Posterior vena cava (tissue), 2 donors: ENCODE measurements around the gene HMGB1. TPM values are rescaled to one million over a fixed set of nuclear protein-coding genes. Genes with fewer than 3 reads are reported as not detected.
"Not testable (repeated sequence)": the region's sequence is repeated elsewhere in the genome, so short reads cannot be mapped to it uniquely, and the experiment has no call there.

ENCODE experiments used
- DNase-seq: peaks from one replicate; pipeline ENCODE4 v3.0.0-alpha.2; 2020; ENCODE audit warnings: low spot score
- intact Hi-C, 2 donors: fragments of 100-400 bp; cut with DNase I; formaldehyde crosslinking; loops; one replicate each; pipeline versions ENCODE4 v1.14.1 to v1.14.2; 2022 to 2023
- total RNA-seq, 2 donors: library from RNA; stranded (reverse); fragmentation: NEBNext Ultra II Directional; extraction: Animal tissue kit (Norgen Biotek cat#: 25700); gene quantifications; one replicate each; pipeline ENCODE4 v1.2.1, GENCODE V29; 2021
- donor health status: DM: yes; HTN: yes; CAD: no.
- donor health status: DM: yes; HTN: yes; CAD: no.

HMGB1 gene
- total RNA-seq, 2 donors from 2014 or later, result 241 to 254 TPM

GRCh38 chr13:30477346-30478195 lies 11.8 kb upstream of the HMGB1 start:
- DNase-seq, result no peak
- intact Hi-C loops, result no loop called here

- DNase-seq, result no peak
- intact Hi-C loops, result no loop called here
These were observed 7.9 kb upstream of the HMGB1 start for GRCh38 chr13:30473675-30474074.

GRCh38 chr13:30466841-30467252 lies 1.1 kb upstream of the HMGB1 start:
- intact Hi-C loops, result loop anchor here in 1 of 2 donors (10.0 kb wide), 1 partner anchor 338 kb away; no protein-coding TSS in a partner anchor
- no peak for DNase-seq

GRCh38 chr13:30466358-30466714 lies 600 bp upstream of the HMGB1 start:
- intact Hi-C loops, result loop anchor here in 1 of 2 donors (10.0 kb wide), 1 partner anchor 338 kb away; no protein-coding TSS in a partner anchor
- no peak for DNase-seq

- DNase-seq, result no peak
- intact Hi-C loops, result loop anchor here (2.0 to 10.0 kb wide), 2 partner anchors 152 to 340 kb away; partner anchors contain the start of gene USPL1 (in 1 of the 2)
These were observed 468 bp downstream of the HMGB1 start for GRCh38 chr13:30465343-30465592.

GRCh38 chr13:30464496-30465342 lies 1.0 kb downstream of the HMGB1 start:
- intact Hi-C loops, result loop anchor here (2.0 to 10.0 kb wide), 3 partner anchors 152 to 340 kb away; partner anchors contain the start of gene USPL1 (in 1 of the 2)
- peak; percentile 92 for DNase-seq

- DNase-seq, result peak; percentile 89
- intact Hi-C loops, result loop anchor here (2.0 to 10.0 kb wide), 3 partner anchors 153 to 341 kb away; partner anchors contain the start of gene USPL1 (in 1 of the 2)
These were observed 1.8 kb downstream of the HMGB1 start for GRCh38 chr13:30463787-30464495.

GRCh38 chr13:30461279-30462066 lies 4.3 kb downstream of the HMGB1 start:
- intact Hi-C loops, result loop anchor here (5.0 to 10.0 kb wide), 2 partner anchors 329 to 343 kb away; no protein-coding TSS in a partner anchor

GRCh38 chr13:30457306-30457891 lies 8.3 kb downstream of the HMGB1 start:
- intact Hi-C loops, result no loop called here
- no peak for DNase-seq

More at GRCh38 chr13:30461279-30462066, 4.3 kb downstream of the HMGB1 start:
- DNase-seq, result not testable (repeated sequence)

GRCh38 chr13:30456290-30456689 lies 9.4 kb downstream of the HMGB1 start:
- DNase-seq, result no peak
- intact Hi-C loops, result no loop called here

- DNase-seq, result no peak
- intact Hi-C loops, result no loop called here
These were observed 10.7 kb downstream of the HMGB1 start for GRCh38 chr13:30454991-30455390.

- DNase-seq, result no peak
- intact Hi-C loops, result no loop called here
These were observed 12.0 kb downstream of the HMGB1 start for GRCh38 chr13:30453727-30454126.

GRCh38 chr13:30451476-30451875 lies 14.3 kb downstream of the HMGB1 start:
- intact Hi-C loops, DNase-seq: not testable (repeated sequence)

GRCh38 chr13:30450066-30450465 lies 15.7 kb downstream of the HMGB1 start:
- intact Hi-C loops, result no loop called here
- no peak for DNase-seq

GRCh38 chr13:30448441-30448840 lies 17.3 kb downstream of the HMGB1 start:
- intact Hi-C loops, result no loop called here
- no peak for DNase-seq

- no peak for DNase-seq
- intact Hi-C loops, result no loop called here
These were observed 19.6 kb downstream of the HMGB1 start for GRCh38 chr13:30446126-30446500.

- no peak for DNase-seq
- intact Hi-C loops, result no loop called here
These were observed 21.8 kb downstream of the HMGB1 start for GRCh38 chr13:30443957-30444404.

GRCh38 chr13:30443491-30443890 lies 22.2 kb downstream of the HMGB1 start:
- intact Hi-C loops, DNase-seq: not testable (repeated sequence)
